ENCODE results near the gene TMEM219. TPM values are rescaled to one million over a fixed set of nuclear protein-coding genes. Genes with fewer than 3 reads are reported as not detected.

The TMEM219 gene
- total and polyA plus RNA-seq, 12 donors = 53.0 to 105 (median 69.3) TPM

- intact Hi-C loops (cut with DNase I) = loop anchor here in 4 of 10 donors (5.0 to 10.0 kb wide), 4 partner anchors 35 to 182 kb away; partner anchors contain the start of genes TMEM219 (in 3 of the 4), CDIPT (in 1 of the 4), KCTD13 (in 1 of the 4) and PAGR1 (in 1 of the 4)
- DNase-seq = no peak
- ATAC-seq = no peak
- Histone ChIP-seq H3K4me1 (peaks cover 7 to 40% (median 28%) of the 10 kb centered on the region in 9 donors), H3K36me3 (peaks cover 0 to 63% (median 10%) of the 10 kb centered on the region in 9 donors), H3K27me3 (no peaks in the 10 kb centered on the region), H3K4me3 (peak overlapping the region; percentile 30 to 97 (median 82)), H3K27ac (peak overlapping the region in 8 of 10 donors; percentile 92 to 99 (median 97)), H3K9me3 (no peaks in the 10 kb centered on the region)
- WGBS, 2 donors = 24% methylated on average over 9 of the region's 9 CpGs
- TF ChIP-seq, protein P1, sequence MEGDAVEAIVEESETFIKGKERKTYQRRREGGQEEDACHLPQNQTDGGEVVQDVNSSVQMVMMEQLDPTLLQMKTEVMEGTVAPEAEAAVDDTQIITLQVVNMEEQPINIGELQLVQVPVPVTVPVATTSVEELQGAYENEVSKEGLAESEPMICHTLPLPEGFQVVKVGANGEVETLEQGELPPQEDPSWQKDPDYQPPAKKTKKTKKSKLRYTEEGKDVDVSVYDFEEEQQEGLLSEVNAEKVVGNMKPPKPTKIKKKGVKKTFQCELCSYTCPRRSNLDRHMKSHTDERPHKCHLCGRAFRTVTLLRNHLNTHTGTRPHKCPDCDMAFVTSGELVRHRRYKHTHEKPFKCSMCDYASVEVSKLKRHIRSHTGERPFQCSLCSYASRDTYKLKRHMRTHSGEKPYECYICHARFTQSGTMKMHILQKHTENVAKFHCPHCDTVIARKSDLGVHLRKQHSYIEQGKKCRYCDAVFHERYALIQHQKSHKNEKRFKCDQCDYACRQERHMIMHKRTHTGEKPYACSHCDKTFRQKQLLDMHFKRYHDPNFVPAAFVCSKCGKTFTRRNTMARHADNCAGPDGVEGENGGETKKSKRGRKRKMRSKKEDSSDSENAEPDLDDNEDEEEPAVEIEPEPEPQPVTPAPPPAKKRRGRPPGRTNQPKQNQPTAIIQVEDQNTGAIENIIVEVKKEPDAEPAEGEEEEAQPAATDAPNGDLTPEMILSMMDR (IDR thresholded peaks at IDR 0.05) = no peak
Observed at GRCh38 chr16:29996766-29997250, 34.9 kb downstream of the TMEM219 start.

DNA sequence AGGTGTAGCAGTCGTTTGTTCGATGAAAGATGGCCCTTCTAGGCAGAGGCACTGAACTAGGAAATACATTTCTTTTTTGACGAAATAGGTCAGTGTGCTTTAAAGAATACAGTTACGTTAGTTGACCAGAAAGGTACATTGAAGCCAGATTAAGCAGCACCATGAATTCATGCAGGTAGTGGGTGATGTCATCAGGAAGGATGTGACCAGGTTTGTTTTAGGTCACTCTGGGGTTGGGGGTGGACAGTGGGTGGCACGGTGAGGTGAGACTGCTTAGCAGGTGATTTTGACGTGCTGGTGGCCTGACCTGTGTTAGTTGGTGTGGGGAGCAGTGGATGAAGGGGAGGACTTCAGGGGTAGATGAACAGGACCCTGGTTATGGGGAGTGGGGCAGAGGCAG is 37.7 kb downstream of the TMEM219 start:
- no peaks in the 10 kb centered on the region for H3K9me3 ChIP-seq
- TF ChIP-seq, protein P1 (IDR thresholded peaks at IDR 0.05) = no peak
- no peaks in the 10 kb centered on the region for H3K27me3 ChIP-seq
- no peak overlapping the region for H3K4me3 ChIP-seq
- intact Hi-C loops (cut with DNase I) = loop anchor here in 8 of 10 donors (5.0 to 10.0 kb wide), 6 partner anchors 37 to 295 kb away; partner anchors contain the start of genes CDIPT (in 4 of the 8), KCTD13 (in 4 of the 8), TMEM219 (in 3 of the 8) and PAGR1 (in 1 of the 8)
- peaks cover 0 to 64% (median 4%) of the 10 kb centered on the region in 9 donors for H3K36me3 ChIP-seq
- peaks cover 6 to 24% (median 17%) of the 10 kb centered on the region in 9 donors for H3K4me1 ChIP-seq
- 90 to 93% methylated on average over 6 of the region's 6 CpGs for WGBS, 2 donors
- ATAC-seq = no peak
- no peak overlapping the region for H3K27ac ChIP-seq
- no peak for DNase-seq

- H3K9me3 ChIP-seq = no peaks in the 10 kb centered on the region
- WGBS, 2 donors = 79 to 85% methylated on average over 32 to 33 of the region's 33 CpGs
- TF ChIP-seq, protein P1 (IDR thresholded peaks at IDR 0.05) = no peak
- H3K27me3 ChIP-seq = no peaks in the 10 kb centered on the region
- no peak for ATAC-seq
- H3K4me1 ChIP-seq = peaks cover 3 to 23% (median 11%) of the 10 kb centered on the region in 9 donors
- DNase-seq = no peak
- H3K4me3 ChIP-seq = no peak overlapping the region
- peaks cover 0 to 66% (median 4%) of the 10 kb centered on the region in 9 donors for H3K36me3 ChIP-seq
- intact Hi-C loops (cut with DNase I) = loop anchor here in 5 of 10 donors (5.0 to 10.0 kb wide), 4 partner anchors 76 to 296 kb away; partner anchors contain the start of genes CDIPT (in 3 of the 5) and KCTD13 (in 3 of the 5)
- H3K27ac ChIP-seq = no peak overlapping the region
Observed at GRCh38 chr16:30000735-30001631, 39.1 kb downstream of the TMEM219 start.
